Limb (tissue), 2 donors: ENCODE results near the gene IGF2.
"Not testable (repeated sequence)": the region's sequence is repeated elsewhere in the genome, so short reads cannot be mapped to it uniquely, and the experiment has no call there.

Source experiments
- DNase-seq, 2 donors: peaks; one replicate each; pipeline ENCODE4 v3.0.0-alpha.2; 2016; ENCODE audit errors: extremely low spot score in 2 of 2

IGF2 gene

GRCh38 chr11:2139123-2139521 lies at the start of gene IGF2:
Gene IGF2 (minus strand): TSS chr11:2139389. CDS start chr11:2135523, 3,866 bp downstream.
- DNase-seq: peak in 1 of 2 donors; percentile 83

GRCh38 chr11:2188745-2189144 lies 49.6 kb upstream of the IGF2 start:
- no peak for DNase-seq

GRCh38 chr11:2187280-2187707 lies 48.1 kb upstream of the IGF2 start:
- no peak for DNase-seq

GRCh38 chr11:2186669-2187279 lies 47.6 kb upstream of the IGF2 start:
- DNase-seq: no peak

GRCh38 chr11:2185324-2186085 lies 46.3 kb upstream of the IGF2 start:
- DNase-seq: no peak

- DNase-seq: no peak
Observed at GRCh38 chr11:2182692-2183474, 43.7 kb upstream of the IGF2 start.

GRCh38 chr11:2182075-2182474 lies 42.9 kb upstream of the IGF2 start:
- DNase-seq: no peak

- no peak for DNase-seq
Observed at GRCh38 chr11:2180789-2181370, 41.7 kb upstream of the IGF2 start.

GRCh38 chr11:2180347-2180746 lies 41.2 kb upstream of the IGF2 start:
- no peak for DNase-seq

- no peak for DNase-seq
Observed at GRCh38 chr11:2179516-2179915, 40.3 kb upstream of the IGF2 start.

GRCh38 chr11:2178906-2179494 lies 39.8 kb upstream of the IGF2 start:
- no peak for DNase-seq

- DNase-seq: not testable (repeated sequence)
Observed at GRCh38 chr11:2178055-2178773, 39.0 kb upstream of the IGF2 start.

- no peak for DNase-seq
Observed at GRCh38 chr11:2177076-2177475, 37.9 kb upstream of the IGF2 start.

- no peak for DNase-seq
Observed at GRCh38 chr11:2176389-2176900, 37.3 kb upstream of the IGF2 start.

- DNase-seq: no peak
Observed at GRCh38 chr11:2175659-2176058, 36.5 kb upstream of the IGF2 start.

GRCh38 chr11:2174361-2174760 lies 35.2 kb upstream of the IGF2 start:
- no peak for DNase-seq

- DNase-seq: no peak
Observed at GRCh38 chr11:2173761-2174160, 34.6 kb upstream of the IGF2 start.

- no peak for DNase-seq
Observed at GRCh38 chr11:2173150-2173693, 34.0 kb upstream of the IGF2 start.

GRCh38 chr11:2172676-2173075 lies 33.5 kb upstream of the IGF2 start:
- DNase-seq: no peak

- DNase-seq: no peak
Observed at GRCh38 chr11:2171591-2172003, 32.4 kb upstream of the IGF2 start, which contains the start of gene TH. Gene TH (minus strand): TSS chr11:2171815. CDS start chr11:2171786, 29 bp downstream.
